Forelimb muscle (tissue), 1 donor: ENCODE measurements around the gene RMND5A. TPM values are rescaled to one million over a fixed set of nuclear protein-coding genes. Genes with fewer than 3 reads are reported as not detected.

ENCODE experiments used
- DNase-seq: peaks from one replicate; pipeline ENCODE4 v3.0.0-alpha.2; 2013; ENCODE audit warnings: low read depth
- polyA plus RNA-seq: library from polyadenylated mRNA; unstranded; fragments of 120-200 nt; gene quantifications from one replicate; pipeline ENCODE4 v1.2.1, GENCODE V29; 2013; ENCODE audit not compliant: insufficient read length

The RMND5A gene
- polyA plus RNA-seq, 1 donor: 36.9 TPM

DNA sequence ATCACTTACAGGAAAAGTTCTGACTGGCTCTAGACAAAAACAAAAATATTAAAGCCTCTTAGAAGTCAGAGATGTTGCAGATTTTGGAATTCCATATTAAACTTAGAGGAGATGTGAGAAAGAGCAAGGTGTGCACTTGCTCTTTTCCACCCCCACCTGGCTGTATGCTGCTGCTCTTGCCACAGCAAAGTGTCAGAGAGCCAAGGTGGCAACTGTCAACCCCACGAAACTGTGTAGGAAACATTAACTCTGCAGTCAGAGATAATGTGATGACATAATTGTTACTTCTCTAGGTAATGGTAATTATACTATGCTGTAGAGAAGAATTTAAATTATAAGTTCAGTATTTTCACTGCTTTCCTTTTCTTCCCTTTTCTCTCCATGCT is 45.2 kb downstream of the RMND5A start:
- DNase-seq: no peak

- DNase-seq: no peak
Measured at GRCh38 chr2:86768189-86768949, 48.3 kb downstream of the RMND5A start.

GRCh38 chr2:86769838-86770237 is 49.7 kb downstream of the RMND5A start:
- no peak for DNase-seq

- DNase-seq: no peak
Measured at GRCh38 chr2:86770816-86771301, 50.8 kb downstream of the RMND5A start.

DNA sequence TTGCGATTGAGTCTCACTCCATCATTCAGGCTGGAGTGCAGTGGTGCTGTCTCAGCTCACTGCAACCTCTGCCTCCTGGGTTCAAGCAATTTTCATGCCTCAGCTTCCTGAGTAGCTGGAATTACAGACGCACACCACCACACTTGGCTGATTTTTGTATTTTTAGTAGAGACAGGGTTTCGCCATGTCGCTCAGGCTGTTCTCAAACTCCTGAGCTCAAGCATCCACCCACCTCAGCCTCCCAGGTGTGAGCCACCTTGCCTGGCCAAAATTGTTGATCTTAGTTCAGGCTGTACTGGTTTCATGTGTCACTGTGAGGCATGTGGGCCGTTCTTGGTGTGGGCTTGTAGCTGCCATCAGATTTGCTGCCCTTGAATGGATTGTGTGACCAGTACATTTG is 52.5 kb downstream of the RMND5A start:
- no peak for DNase-seq

- no peak for DNase-seq
Measured at GRCh38 chr2:86774862-86775261, 54.8 kb downstream of the RMND5A start.

- no peak for DNase-seq
Measured at GRCh38 chr2:86775338-86775737, 55.2 kb downstream of the RMND5A start.

- DNase-seq: no peak
Measured at GRCh38 chr2:86776532-86776931, 56.4 kb downstream of the RMND5A start.

GRCh38 chr2:86778957-86779356 is 58.9 kb downstream of the RMND5A start:
- no peak for DNase-seq

DNA sequence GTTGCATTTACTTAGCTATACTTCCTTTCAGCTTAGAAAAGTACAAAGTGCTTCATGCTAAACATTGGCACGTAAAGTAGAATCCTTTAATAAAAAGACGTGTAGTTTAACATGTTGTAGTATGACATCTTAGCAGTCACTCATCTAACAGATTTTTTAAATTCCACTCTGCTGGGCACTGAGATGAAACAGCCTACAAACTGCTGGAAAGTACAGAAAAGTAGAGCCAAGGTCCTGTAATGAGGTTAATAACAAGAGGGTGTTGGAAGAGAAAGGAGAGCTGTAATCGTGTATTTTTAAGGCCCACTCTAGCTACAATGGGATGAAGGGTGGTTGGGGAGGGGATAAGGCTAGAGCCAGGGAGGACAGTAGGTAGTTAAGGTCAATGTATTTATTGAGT is 59.9 kb downstream of the RMND5A start:
- no peak for DNase-seq

GRCh38 chr2:86781363-86781762 is 61.3 kb downstream of the RMND5A start:
- DNase-seq: no peak

DNA sequence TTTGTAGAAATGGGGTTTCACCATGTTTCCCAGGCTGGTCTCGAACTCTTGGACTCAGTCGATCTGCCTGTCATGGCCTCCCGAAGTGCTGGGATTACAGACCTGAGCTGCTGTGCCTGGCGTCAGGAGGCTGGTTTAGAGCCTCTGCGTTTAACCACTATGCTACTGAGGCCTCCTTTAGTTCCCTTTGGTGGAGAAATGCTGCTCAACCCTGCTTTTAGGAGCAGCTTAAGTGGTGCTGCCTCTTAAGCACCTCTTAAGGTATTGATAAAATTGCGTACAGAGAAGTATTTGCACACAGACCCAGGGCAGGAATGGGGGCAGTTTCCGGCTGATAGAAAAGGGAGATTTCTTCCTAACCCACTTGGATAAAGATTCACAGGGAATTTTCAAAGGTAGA is 62.7 kb downstream of the RMND5A start:
- DNase-seq: no peak

- no peak for DNase-seq
Measured at GRCh38 chr2:86783615-86784339, 63.7 kb downstream of the RMND5A start.

DNA sequence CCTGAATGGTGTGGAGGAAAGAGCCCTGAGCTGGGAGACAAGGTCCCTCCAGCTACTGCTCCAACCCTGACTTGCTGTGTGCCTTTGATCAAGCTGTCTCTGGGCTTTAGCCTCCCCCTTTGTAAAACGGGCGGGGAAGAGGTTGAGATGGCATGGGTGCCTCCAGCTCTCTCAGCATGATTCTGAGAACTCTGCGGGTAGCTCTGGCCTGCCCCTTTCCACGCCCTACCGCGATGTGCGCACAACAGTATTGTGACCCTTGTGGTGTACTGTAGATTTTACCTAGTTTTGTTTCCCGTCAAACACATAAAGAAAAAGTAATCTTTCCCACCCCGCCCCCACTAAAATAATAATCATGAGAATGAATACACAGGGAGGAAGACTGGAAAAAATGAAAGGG is 65.4 kb downstream of the RMND5A start:
- DNase-seq: no peak

DNA sequence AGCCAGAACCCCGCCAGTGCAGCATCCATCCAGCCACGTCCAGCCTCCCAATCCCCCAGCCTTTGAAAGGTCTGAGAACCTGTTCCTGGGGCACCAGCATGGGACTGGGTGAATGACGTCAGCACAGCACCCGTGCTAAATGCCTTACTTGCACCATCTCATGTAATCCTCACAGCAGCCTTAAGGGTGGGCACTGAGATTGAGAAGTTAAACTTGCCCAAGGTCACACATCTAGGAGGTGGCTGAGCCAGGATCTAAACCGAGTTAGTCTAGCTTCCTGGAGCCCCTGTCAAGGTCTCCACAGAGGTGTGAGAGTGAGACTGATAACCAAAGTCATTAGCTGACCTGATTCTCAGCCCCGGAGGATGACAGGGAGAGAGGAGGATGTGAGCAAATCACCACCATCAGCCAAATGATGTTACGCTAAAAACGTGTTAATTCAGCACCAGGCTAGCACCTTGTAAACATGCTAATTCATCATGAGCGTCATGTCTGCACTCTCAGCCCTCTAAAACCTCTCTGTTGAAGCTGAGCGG is 66.0 kb downstream of the RMND5A start:
- no peak for DNase-seq

DNA sequence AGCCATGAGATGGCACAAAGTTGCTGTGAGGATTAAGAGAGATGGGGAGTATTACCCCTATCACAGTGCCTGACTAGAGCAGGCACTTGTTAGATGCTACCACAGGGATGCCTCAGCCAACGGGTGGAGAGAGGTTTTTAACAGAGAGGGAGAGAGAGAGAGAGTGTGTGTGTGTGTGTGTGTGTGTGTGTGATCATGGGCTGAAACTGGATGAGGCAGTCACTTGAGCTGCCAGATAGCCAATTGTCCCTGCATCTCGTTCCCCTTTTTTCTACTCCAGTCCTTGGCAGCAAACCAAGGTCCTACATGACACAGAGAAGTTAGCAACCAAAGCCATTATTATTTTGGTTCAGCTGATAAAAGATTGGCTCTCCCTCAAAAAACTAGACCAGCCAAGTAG is 67.6 kb downstream of the RMND5A start:
- DNase-seq: no peak

DNA sequence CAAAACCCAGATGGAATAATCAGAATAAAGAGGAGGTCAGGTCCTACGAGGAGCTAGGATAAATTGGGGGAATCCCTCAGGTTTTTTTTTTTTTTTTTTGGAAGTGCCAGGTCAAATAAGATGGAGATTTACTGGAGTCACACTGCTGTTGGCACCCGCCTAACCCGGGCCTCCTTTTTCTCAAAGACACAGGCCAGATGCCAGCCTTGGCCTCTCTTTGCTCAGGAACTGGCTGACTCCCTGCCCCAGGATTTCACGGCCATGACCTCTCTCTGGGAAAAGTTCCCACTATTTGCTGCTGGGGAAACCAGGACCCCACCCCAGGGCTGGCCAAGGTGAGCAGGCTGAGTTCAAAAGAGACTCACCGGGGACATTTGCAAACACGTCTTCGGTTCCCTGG is 68.1 kb downstream of the RMND5A start:
- DNase-seq: no peak

DNA sequence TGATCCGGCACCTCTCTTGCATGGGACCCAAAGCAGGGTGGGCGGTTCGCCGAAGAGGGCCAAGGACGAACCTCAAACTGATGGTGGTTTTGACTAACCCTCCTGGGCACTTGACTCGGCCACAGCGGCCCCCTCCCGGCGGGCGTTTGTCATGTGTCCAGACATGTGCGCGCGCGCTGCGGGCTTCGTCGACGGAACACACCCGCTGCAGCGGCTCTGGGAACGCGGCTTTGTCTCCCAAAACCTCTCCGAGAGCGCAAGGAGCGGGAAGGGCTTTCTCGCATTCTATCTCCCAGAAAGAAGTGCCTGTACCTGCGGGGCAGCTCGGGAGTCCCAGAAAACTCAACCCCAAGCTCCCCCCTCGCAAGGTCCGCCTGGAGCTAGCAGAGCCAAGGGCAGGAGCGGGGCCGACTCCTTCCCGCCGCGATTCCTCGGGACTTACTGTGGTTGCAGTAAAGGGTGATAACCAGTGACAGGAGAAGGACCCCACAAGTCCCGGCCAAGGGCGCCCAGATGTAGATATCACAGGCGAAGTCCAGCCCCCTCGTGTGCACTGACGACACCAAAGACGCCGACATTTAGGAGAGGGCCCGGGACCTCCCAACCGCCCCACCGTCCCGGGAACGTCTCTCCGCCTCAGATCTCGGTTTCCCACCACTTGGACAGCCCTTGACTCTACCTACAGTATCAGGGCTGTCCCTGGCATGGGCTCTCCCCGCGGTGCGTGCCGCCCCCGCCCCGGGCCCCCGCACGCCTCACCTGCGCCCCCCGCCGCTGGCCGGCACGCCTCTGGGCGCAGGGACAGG is 69.0 kb downstream of the RMND5A start:
- no peak for DNase-seq

- no peak for DNase-seq
Measured at GRCh38 chr2:86789687-86790133, 69.6 kb downstream of the RMND5A start.

GRCh38 chr2:86790134-86790675 is 70.1 kb downstream of the RMND5A start:
- no peak for DNase-seq

- no peak for DNase-seq
Measured at GRCh38 chr2:86790676-86791572, 70.8 kb downstream of the RMND5A start, which contains the start of gene CD8A. TSS of gene CD8A (minus strand) at chr2:86790913. CDS start at chr2:86790825, 88 bp downstream.
